Astrocyte (in vitro differentiated cells and primary cell): ENCODE measurements around the gene USP44. TPM values are rescaled to one million over a fixed set of nuclear protein-coding genes. Genes with fewer than 3 reads are reported as not detected.

ENCODE experiments used
- DNase-seq: peaks from one replicate; pipeline ENCODE4 v3.0.0-alpha.2; 2010; ENCODE audit warnings: low read depth
- FAIRE-seq: peaks from 2 replicates; lab custom pipeline; 2011; peaks lifted over from hg19 to GRCh38; lab: Jason Lieb, UNC
- H2AFZ ChIP-seq: 2 replicates; pipeline ENCODE4 v1.6.0; 2012; ENCODE audit warnings: low read depth, low read length, inconsistent platforms
- H3K27ac ChIP-seq: 2 replicates; pipeline ENCODE4 v1.5.1; 2011; ENCODE audit warnings: low read depth, low read length, inconsistent platforms
- H3K27me3 ChIP-seq: 2 replicates; pipeline ENCODE4 v1.6.0; 2011; ENCODE audit warnings: low read length, inconsistent platforms; ENCODE audit not compliant: insufficient read depth
- H3K36me3 ChIP-seq: 2 replicates; pipeline ENCODE4 v1.5.1; 2011; ENCODE audit warnings: low read length, inconsistent platforms; ENCODE audit not compliant: insufficient read depth
- H3K4me1 ChIP-seq: 2 replicates; pipeline ENCODE4 v1.5.1; 2011; ENCODE audit warnings: low read length, inconsistent platforms; ENCODE audit not compliant: insufficient read depth
- H3K4me2 ChIP-seq: 2 replicates; pipeline ENCODE4 v1.6.0; 2012; ENCODE audit warnings: low read length, inconsistent platforms
- H3K4me3 ChIP-seq: 2 replicates; pipeline ENCODE4 v1.5.1; 2011; ENCODE audit warnings: low read depth, mild to moderate bottlenecking, low read length, inconsistent platforms; ENCODE audit not compliant: insufficient read depth
- H3K79me2 ChIP-seq: 2 replicates; pipeline ENCODE4 v1.6.0; 2012; ENCODE audit warnings: mild to moderate bottlenecking, low read length, inconsistent platforms; ENCODE audit not compliant: insufficient read depth
- H3K9ac ChIP-seq: 2 replicates; pipeline ENCODE4 v1.6.0; 2012; ENCODE audit warnings: mild to moderate bottlenecking, low read length, inconsistent platforms
- H3K9me3 ChIP-seq: 2 replicates; pipeline ENCODE4 v1.5.1; 2012; ENCODE audit warnings: low read depth, mild to moderate bottlenecking, low read length, inconsistent platforms; ENCODE audit not compliant: insufficient read depth
- H4K20me1 ChIP-seq: 2 replicates; pipeline ENCODE4 v1.6.0; 2012; ENCODE audit warnings: low read length, inconsistent platforms; ENCODE audit not compliant: insufficient read depth
- H3K27ac Mint-ChIP-seq: one replicate; pipeline ENCODE4 v1.8.0; 2021; ENCODE audit warnings: mild to moderate bottlenecking, mixed read lengths; ENCODE audit not compliant: unreplicated experiment
- H3K27me3 Mint-ChIP-seq: one replicate; pipeline ENCODE4 v1.8.0; 2021; ENCODE audit warnings: low read depth, mixed read lengths; ENCODE audit not compliant: unreplicated experiment
- H3K36me3 Mint-ChIP-seq: one replicate; pipeline ENCODE4 v1.8.0; 2021; ENCODE audit warnings: low read depth, mixed read lengths; ENCODE audit not compliant: unreplicated experiment
- H3K4me1 Mint-ChIP-seq: one replicate; pipeline ENCODE4 v1.8.0; 2021; ENCODE audit warnings: low read depth, mixed read lengths; ENCODE audit not compliant: unreplicated experiment
- H3K4me3 Mint-ChIP-seq: one replicate; pipeline ENCODE4 v1.8.0; 2021; ENCODE audit warnings: mild to moderate bottlenecking, moderate library complexity, mixed read lengths; ENCODE audit not compliant: unreplicated experiment
- H3K9me3 Mint-ChIP-seq: one replicate; pipeline ENCODE4 v1.8.0; 2021; ENCODE audit warnings: mild to moderate bottlenecking, mixed read lengths; ENCODE audit not compliant: unreplicated experiment
- EZH2 ChIP-seq: IDR thresholded peaks from 2 replicates; pipeline ENCODE4 v1.6.1; 2012; ENCODE audit warnings: mild to moderate bottlenecking, low read length, inconsistent platforms; ENCODE audit not compliant: insufficient read depth
- total RNA-seq: library from RNA; stranded (reverse); gene quantifications from 2 replicates; pipeline ENCODE4 v1.2.1, GENCODE V29; 2021
- TF ChIP-seq, protein P1 (sequence below): IDR thresholded peaks from 2 replicates; pipeline ENCODE4 v1.5.1; 2011; ENCODE audit warnings: low read depth, mild to moderate bottlenecking, inconsistent platforms, low read length, moderate library complexity; ENCODE audit not compliant: insufficient read depth

Gene USP44
- total RNA-seq, 1 donor from 2014 or later: 5.4 TPM

DNA sequence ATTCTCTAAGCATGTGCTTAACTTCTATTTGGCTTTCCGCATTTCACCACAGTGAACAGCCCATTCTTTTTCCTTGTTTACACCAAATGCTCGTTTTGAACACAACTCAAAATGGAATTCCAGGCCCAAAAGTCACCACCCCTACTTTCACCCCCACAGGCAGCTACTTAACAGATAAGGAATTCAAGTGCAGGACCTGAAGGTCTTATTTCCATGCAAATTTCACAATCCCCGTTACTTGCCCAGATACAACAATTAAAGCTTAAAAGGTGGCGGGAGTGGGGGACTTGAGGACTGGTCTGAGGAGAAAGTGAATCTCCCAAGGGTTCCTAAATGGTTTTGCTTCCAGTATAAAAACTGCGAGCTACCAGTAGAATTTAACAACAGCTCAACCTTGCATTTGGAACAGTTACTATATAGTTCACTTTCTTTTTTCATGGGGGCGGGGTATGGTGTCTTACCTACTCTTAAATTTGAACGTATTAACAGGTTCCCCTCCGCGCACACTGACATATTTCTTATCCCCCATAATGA lies 3.7 kb downstream of the USP44 start:
- FAIRE-seq: no peak
- no peaks in the 10 kb centered on the region for H3K4me1 ChIP-seq
- no peaks in the 10 kb centered on the region for H4K20me1 ChIP-seq
- no peaks in the 10 kb centered on the region for H3K36me3 Mint-ChIP-seq
- H3K9me3 Mint-ChIP-seq: peaks cover 4% of the 10 kb centered on the region
- TF ChIP-seq, protein P1, sequence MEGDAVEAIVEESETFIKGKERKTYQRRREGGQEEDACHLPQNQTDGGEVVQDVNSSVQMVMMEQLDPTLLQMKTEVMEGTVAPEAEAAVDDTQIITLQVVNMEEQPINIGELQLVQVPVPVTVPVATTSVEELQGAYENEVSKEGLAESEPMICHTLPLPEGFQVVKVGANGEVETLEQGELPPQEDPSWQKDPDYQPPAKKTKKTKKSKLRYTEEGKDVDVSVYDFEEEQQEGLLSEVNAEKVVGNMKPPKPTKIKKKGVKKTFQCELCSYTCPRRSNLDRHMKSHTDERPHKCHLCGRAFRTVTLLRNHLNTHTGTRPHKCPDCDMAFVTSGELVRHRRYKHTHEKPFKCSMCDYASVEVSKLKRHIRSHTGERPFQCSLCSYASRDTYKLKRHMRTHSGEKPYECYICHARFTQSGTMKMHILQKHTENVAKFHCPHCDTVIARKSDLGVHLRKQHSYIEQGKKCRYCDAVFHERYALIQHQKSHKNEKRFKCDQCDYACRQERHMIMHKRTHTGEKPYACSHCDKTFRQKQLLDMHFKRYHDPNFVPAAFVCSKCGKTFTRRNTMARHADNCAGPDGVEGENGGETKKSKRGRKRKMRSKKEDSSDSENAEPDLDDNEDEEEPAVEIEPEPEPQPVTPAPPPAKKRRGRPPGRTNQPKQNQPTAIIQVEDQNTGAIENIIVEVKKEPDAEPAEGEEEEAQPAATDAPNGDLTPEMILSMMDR: no peak
- TF ChIP-seq EZH2: no peak
- H3K4me3 Mint-ChIP-seq: peak overlapping the region; percentile 88
- peak overlapping the region; percentile 69 for H3K9ac ChIP-seq
- no peak overlapping the region for H3K27ac ChIP-seq
- peak overlapping the region; percentile 82 for H3K4me2 ChIP-seq
- H2AFZ ChIP-seq: peak overlapping the region; percentile 89
- H3K4me3 ChIP-seq: peak overlapping the region; percentile 58
- peak overlapping the region; percentile 47 for H3K27ac Mint-ChIP-seq
- peaks cover 16% of the 10 kb centered on the region for H3K4me1 Mint-ChIP-seq
- peaks cover 7% of the 10 kb centered on the region for H3K9me3 ChIP-seq
- H3K36me3 ChIP-seq: no peaks in the 10 kb centered on the region
- peak; percentile 31 for DNase-seq
- no peaks in the 10 kb centered on the region for H3K79me2 ChIP-seq
- H3K27me3 Mint-ChIP-seq: no peaks in the 10 kb centered on the region
- H3K27me3 ChIP-seq: peaks cover 23% of the 10 kb centered on the region

DNA sequence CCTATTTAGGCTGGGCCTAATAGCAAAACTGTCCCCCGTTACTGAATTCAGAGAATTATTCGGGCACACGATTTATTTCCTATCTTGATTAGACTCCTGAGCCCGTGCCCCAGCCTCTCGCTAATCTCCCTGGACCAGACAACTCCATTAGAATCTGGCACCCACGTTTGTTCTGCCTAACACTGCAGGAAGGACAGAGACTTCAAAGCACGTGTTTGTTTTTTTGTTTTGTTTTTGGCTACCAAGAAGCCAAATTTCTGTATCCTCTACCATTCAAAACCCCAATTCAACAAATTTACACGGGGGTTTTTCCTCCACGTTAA lies 4.8 kb downstream of the USP44 start:
- Histone ChIP-seq H3K4me1 (no peaks in the 10 kb centered on the region), H3K4me3 (no peak overlapping the region), H3K9me3 (peaks cover 7% of the 10 kb centered on the region), H3K4me2 (no peak overlapping the region), H3K27ac (no peak overlapping the region), H3K36me3 (no peaks in the 10 kb centered on the region), H3K9ac (no peak overlapping the region), H3K27me3 (peaks cover 23% of the 10 kb centered on the region), H2AFZ (no peak overlapping the region), H3K79me2 (no peaks in the 10 kb centered on the region), H4K20me1 (no peaks in the 10 kb centered on the region)
- no peaks in the 10 kb centered on the region for H3K36me3 Mint-ChIP-seq
- DNase-seq (no peak), FAIRE-seq (no peak)
- H3K27ac Mint-ChIP-seq: no peak overlapping the region
- peaks cover 16% of the 10 kb centered on the region for H3K4me1 Mint-ChIP-seq
- TF ChIP-seq, protein P1: no peak
- no peak for TF ChIP-seq EZH2
- peak overlapping the region; percentile 41 for H3K4me3 Mint-ChIP-seq
- no peaks in the 10 kb centered on the region for H3K27me3 Mint-ChIP-seq
- peaks cover 4% of the 10 kb centered on the region for H3K9me3 Mint-ChIP-seq

GRCh38 chr12:95545731-95546490 lies 5.4 kb downstream of the USP44 start:
- FAIRE-seq (no peak), DNase-seq (no peak)
- no peaks in the 10 kb centered on the region for H3K36me3 ChIP-seq
- no peaks in the 10 kb centered on the region for H3K4me1 ChIP-seq
- no peaks in the 10 kb centered on the region for H4K20me1 ChIP-seq
- Mint-ChIP-seq H3K36me3 (no peaks in the 10 kb centered on the region), H3K9me3 (peaks cover 4% of the 10 kb centered on the region), H3K27me3 (no peaks in the 10 kb centered on the region), H3K27ac (no peak overlapping the region), H3K4me3 (peak overlapping the region; percentile 41), H3K4me1 (peaks cover 13% of the 10 kb centered on the region)
- peaks cover 7% of the 10 kb centered on the region for H3K9me3 ChIP-seq
- H3K27ac ChIP-seq: no peak overlapping the region
- H3K4me2 ChIP-seq: no peak overlapping the region
- TF ChIP-seq EZH2: no peak
- TF ChIP-seq, protein P1: no peak
- H3K79me2 ChIP-seq: no peaks in the 10 kb centered on the region
- H3K4me3 ChIP-seq: no peak overlapping the region
- peaks cover 20% of the 10 kb centered on the region for H3K27me3 ChIP-seq
- H2AFZ ChIP-seq: no peak overlapping the region
- H3K9ac ChIP-seq: no peak overlapping the region
